ENCODE data around the gene LTC4S.

Gene LTC4S

GRCh38 chr5:179762781-179763176 lies 31.0 kb upstream of the LTC4S start:
- peaks cover 92% of the 10 kb centered on the region for H3K79me2 ChIP-seq (ENCODE audit: low read length)
- TF ChIP-seq EZH2phosphoT487 (IDR thresholded peaks at IDR 0.05; ENCODE audit: low read length) = no peak
- no peaks in the 10 kb centered on the region for H3K27me3 ChIP-seq (replicated peaks; ENCODE audit: insufficient read depth, low read length)
- no peak overlapping the region for H3K9ac ChIP-seq (ENCODE audit: low read length)
- H3K36me3 ChIP-seq (replicated peaks; ENCODE audit: insufficient read depth, low read length) = peaks cover 6% of the 10 kb centered on the region; the same call in 1 of the 2 replicates
- H3F3A ChIP-seq (ENCODE audit: insufficient read depth, low read length) = peaks cover 15% of the 10 kb centered on the region
- H3K9me3 ChIP-seq (replicated peaks; ENCODE audit: insufficient read depth, low read length) = no peaks in the 10 kb centered on the region
- peaks cover 20% of the 10 kb centered on the region; the same call in 1 of the 2 replicates for H3K4me1 ChIP-seq (ENCODE audit: low read length)
- H3K9me2 ChIP-seq (replicated peaks; ENCODE audit: insufficient read depth, low read length) = no peaks in the 10 kb centered on the region
- DNase-seq = no peak
- H3K27ac ChIP-seq (ENCODE audit: low read length) = peak overlapping the region; percentile 9; the same call in 1 of the 2 replicates
- H3K4me2 ChIP-seq (ENCODE audit: low read depth, low read length) = no peak overlapping the region
- no peak overlapping the region for H2AFZ ChIP-seq (ENCODE audit: low read length)
- H3K4me3 ChIP-seq (ENCODE audit: low read length) = no peak overlapping the region
- peaks cover 18% of the 10 kb centered on the region for H4K20me1 ChIP-seq (ENCODE audit: insufficient read depth, low read length)

DNA sequence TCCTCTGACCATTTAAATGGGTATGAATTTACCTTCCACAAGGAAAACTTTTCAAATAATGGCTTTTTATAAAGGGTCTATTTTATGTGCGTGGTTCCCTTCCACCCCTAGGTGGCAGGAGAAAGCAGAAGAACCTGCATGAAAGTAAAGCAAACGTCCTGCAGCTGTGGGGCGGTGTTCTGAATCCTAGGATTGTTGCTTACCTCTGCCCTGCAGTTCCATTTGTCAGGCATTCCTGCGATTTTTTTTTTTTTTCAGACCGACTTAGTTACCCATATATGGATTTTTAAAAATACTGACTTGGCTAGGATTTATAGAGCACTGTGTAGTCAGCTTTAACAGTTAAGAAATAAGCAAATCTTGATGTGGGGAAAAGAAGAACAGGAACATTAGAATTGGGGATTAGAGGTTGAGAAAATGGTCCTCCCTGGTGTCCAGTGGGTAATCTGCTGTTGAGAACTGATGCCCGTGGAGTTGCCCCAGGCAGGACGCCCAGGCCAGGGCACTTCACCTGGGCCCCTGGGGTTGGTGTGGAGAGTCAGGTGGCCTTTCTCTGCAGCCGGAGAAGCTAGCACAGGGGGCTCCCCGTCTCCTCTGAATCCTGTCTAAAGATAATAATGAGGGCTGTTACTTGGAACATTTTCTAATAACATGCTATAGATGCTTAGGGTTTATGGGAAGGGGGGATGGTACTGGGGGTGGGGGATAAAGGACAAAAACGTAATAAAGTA lies 30.4 kb upstream of the LTC4S start:
- Histone ChIP-seq H3K79me2 (ENCODE audit: low read length) (peaks cover 89% of the 10 kb centered on the region), H3K4me3 (ENCODE audit: low read length) (no peak overlapping the region), H3K27me3 (replicated peaks; ENCODE audit: insufficient read depth, low read length) (no peaks in the 10 kb centered on the region), H3K9me3 (replicated peaks; ENCODE audit: insufficient read depth, low read length) (no peaks in the 10 kb centered on the region), H3K9me2 (replicated peaks; ENCODE audit: insufficient read depth, low read length) (no peaks in the 10 kb centered on the region), H3K27ac (ENCODE audit: low read length) (no peak overlapping the region), H3K36me3 (replicated peaks; ENCODE audit: insufficient read depth, low read length) (peaks cover 6% of the 10 kb centered on the region; the same call in 1 of the 2 replicates), H4K20me1 (ENCODE audit: insufficient read depth, low read length) (peaks cover 18% of the 10 kb centered on the region), H2AFZ (ENCODE audit: low read length) (no peak overlapping the region), H3K4me2 (ENCODE audit: low read depth, low read length) (no peak overlapping the region), H3K4me1 (ENCODE audit: low read length) (peaks cover 20% of the 10 kb centered on the region; the same call in 1 of the 2 replicates), H3K9ac (ENCODE audit: low read length) (no peak overlapping the region), H3F3A (ENCODE audit: insufficient read depth, low read length) (peaks cover 15% of the 10 kb centered on the region)
- TF ChIP-seq EZH2phosphoT487 (IDR thresholded peaks at IDR 0.05; ENCODE audit: low read length) = no peak
- TF ChIP-seq, protein P1, sequence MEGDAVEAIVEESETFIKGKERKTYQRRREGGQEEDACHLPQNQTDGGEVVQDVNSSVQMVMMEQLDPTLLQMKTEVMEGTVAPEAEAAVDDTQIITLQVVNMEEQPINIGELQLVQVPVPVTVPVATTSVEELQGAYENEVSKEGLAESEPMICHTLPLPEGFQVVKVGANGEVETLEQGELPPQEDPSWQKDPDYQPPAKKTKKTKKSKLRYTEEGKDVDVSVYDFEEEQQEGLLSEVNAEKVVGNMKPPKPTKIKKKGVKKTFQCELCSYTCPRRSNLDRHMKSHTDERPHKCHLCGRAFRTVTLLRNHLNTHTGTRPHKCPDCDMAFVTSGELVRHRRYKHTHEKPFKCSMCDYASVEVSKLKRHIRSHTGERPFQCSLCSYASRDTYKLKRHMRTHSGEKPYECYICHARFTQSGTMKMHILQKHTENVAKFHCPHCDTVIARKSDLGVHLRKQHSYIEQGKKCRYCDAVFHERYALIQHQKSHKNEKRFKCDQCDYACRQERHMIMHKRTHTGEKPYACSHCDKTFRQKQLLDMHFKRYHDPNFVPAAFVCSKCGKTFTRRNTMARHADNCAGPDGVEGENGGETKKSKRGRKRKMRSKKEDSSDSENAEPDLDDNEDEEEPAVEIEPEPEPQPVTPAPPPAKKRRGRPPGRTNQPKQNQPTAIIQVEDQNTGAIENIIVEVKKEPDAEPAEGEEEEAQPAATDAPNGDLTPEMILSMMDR (IDR thresholded peaks at IDR 0.05; ENCODE audit: low read length) = peak; percentile 89
- DNase-seq = peak; percentile 55

DNA sequence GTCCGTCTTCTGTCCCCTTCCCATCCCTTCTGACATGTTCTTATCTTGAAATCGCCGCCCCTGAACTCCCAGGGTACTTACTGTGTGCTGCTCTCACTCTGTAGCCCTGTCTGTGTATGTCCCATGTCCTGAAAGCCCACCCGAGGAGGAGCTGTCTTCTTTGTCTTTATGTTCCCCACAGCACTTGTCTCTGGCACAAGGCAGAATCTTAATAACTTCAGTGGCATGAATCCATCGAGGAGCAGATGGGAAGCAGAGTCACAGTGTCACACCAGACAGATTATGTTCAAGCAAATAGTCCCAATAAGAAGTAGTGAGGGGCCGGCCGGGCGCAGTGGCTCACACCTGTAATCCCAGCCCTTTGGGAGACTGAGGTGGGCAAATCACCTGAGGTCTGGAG lies 29.7 kb upstream of the LTC4S start:
- Histone ChIP-seq H3K9ac (ENCODE audit: low read length) (no peak overlapping the region), H3K9me3 (replicated peaks; ENCODE audit: insufficient read depth, low read length) (no peaks in the 10 kb centered on the region), H3K4me1 (ENCODE audit: low read length) (peaks cover 18% of the 10 kb centered on the region; the same call in 1 of the 2 replicates), H3K4me3 (ENCODE audit: low read length) (no peak overlapping the region), H3F3A (ENCODE audit: insufficient read depth, low read length) (peaks cover 15% of the 10 kb centered on the region), H3K79me2 (ENCODE audit: low read length) (peaks cover 84% of the 10 kb centered on the region), H2AFZ (ENCODE audit: low read length) (no peak overlapping the region), H3K27me3 (replicated peaks; ENCODE audit: insufficient read depth, low read length) (no peaks in the 10 kb centered on the region), H3K9me2 (replicated peaks; ENCODE audit: insufficient read depth, low read length) (no peaks in the 10 kb centered on the region), H4K20me1 (ENCODE audit: insufficient read depth, low read length) (peaks cover 16% of the 10 kb centered on the region), H3K4me2 (ENCODE audit: low read depth, low read length) (no peak overlapping the region), H3K27ac (ENCODE audit: low read length) (no peak overlapping the region), H3K36me3 (replicated peaks; ENCODE audit: insufficient read depth, low read length) (peaks cover 6% of the 10 kb centered on the region; the same call in 1 of the 2 replicates)
- TF ChIP-seq, protein P1 (IDR thresholded peaks at IDR 0.05; ENCODE audit: low read length) = no peak
- TF ChIP-seq EZH2phosphoT487 (IDR thresholded peaks at IDR 0.05; ENCODE audit: low read length) (no peak), EZH2 (optimal IDR thresholded peaks at IDR 0.05; ENCODE audit: low read depth, low read length) (no peak)
- no peak for DNase-seq

DNA sequence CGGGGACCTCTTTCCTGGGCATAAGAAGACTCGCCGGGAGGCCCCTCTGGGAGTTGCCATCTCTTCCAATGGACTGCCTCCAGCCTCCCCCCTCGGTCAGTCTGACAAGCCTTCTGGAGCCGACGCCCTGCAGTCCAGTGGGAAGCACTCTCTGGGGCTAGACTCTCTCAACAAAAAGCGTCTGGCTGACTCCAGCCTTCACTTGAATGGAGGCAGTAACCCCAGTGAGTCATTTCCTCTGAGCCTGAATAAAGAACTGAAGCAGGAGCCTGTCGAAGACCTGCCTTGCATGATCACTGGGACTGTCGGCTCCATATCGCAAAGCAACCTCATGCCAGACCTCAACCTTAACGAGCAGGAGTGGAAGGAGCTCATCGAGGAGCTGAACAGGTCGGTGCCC lies 28.4 kb upstream of the LTC4S start:
- Histone ChIP-seq H3K4me1 (ENCODE audit: low read length) (peaks cover 12% of the 10 kb centered on the region; the same call in 1 of the 2 replicates), H3K4me2 (ENCODE audit: low read depth, low read length) (no peak overlapping the region), H3K9me2 (replicated peaks; ENCODE audit: insufficient read depth, low read length) (no peaks in the 10 kb centered on the region), H3K79me2 (ENCODE audit: low read length) (peaks cover 70% of the 10 kb centered on the region), H3K9ac (ENCODE audit: low read length) (no peak overlapping the region), H2AFZ (ENCODE audit: low read length) (no peak overlapping the region), H3K4me3 (ENCODE audit: low read length) (no peak overlapping the region), H3K9me3 (replicated peaks; ENCODE audit: insufficient read depth, low read length) (no peaks in the 10 kb centered on the region), H3F3A (ENCODE audit: insufficient read depth, low read length) (peaks cover 15% of the 10 kb centered on the region), H3K36me3 (replicated peaks; ENCODE audit: insufficient read depth, low read length) (peaks cover 6% of the 10 kb centered on the region; the same call in 1 of the 2 replicates), H4K20me1 (ENCODE audit: insufficient read depth, low read length) (peaks cover 13% of the 10 kb centered on the region), H3K27me3 (replicated peaks; ENCODE audit: insufficient read depth, low read length) (no peaks in the 10 kb centered on the region), H3K27ac (ENCODE audit: low read length) (no peak overlapping the region)
- TF ChIP-seq, protein P1 (IDR thresholded peaks at IDR 0.05; ENCODE audit: low read length) = no peak
- TF ChIP-seq EZH2phosphoT487 (IDR thresholded peaks at IDR 0.05; ENCODE audit: low read length) (no peak), EZH2 (optimal IDR thresholded peaks at IDR 0.05; ENCODE audit: low read depth, low read length) (no peak)
- no peak for DNase-seq

Data from MM.1S (cell line).